Neuron (in vitro differentiated cells): Measurements from ENCODE around the gene SNRPN.
"Not testable (repeated sequence)": the region's sequence is repeated elsewhere in the genome, so short reads cannot be mapped to it uniquely, and the experiment has no call there.

Experiments used
- H2AFZ ChIP-seq: one replicate; pipeline ENCODE4 v1.6.1; 2013; ENCODE audit warnings: low read depth, mild to moderate bottlenecking, inconsistent platforms, low read length, moderate library complexity
- H3K27me3 ChIP-seq: one replicate; pipeline ENCODE4 v1.6.1; 2013; ENCODE audit warnings: low read length; ENCODE audit not compliant: insufficient read depth
- H3K36me3 ChIP-seq: one replicate; pipeline ENCODE4 v1.6.1; 2013; ENCODE audit warnings: low read length; ENCODE audit not compliant: insufficient read depth
- H3K4me1 ChIP-seq: one replicate; pipeline ENCODE4 v1.6.1; 2013; ENCODE audit warnings: low read length; ENCODE audit not compliant: insufficient read depth
- H3K4me3 ChIP-seq: 2 replicates; pipeline ENCODE4 v1.5.1; 2013; ENCODE audit warnings: mild to moderate bottlenecking, low read length, moderate library complexity
- H3K9me3 ChIP-seq: one replicate; pipeline ENCODE4 v1.6.1; 2013; ENCODE audit warnings: low read length

SNRPN gene

GRCh38 chr15:24945711-24946110 lies 9.1 kb upstream of the SNRPN start:
- no peak overlapping the region for H3K4me3 ChIP-seq
- no peaks in the 10 kb centered on the region for H3K9me3 ChIP-seq
- H3K27me3 ChIP-seq: no peaks in the 10 kb centered on the region
- H3K36me3 ChIP-seq: peaks cover 3% of the 10 kb centered on the region
- no peak overlapping the region for H2AFZ ChIP-seq
- H3K4me1 ChIP-seq: no peaks in the 10 kb centered on the region

GRCh38 chr15:24948495-24948894 lies 6.3 kb upstream of the SNRPN start:
- no peaks in the 10 kb centered on the region for H3K9me3 ChIP-seq
- no peak overlapping the region for H2AFZ ChIP-seq
- no peaks in the 10 kb centered on the region for H3K4me1 ChIP-seq
- H3K27me3 ChIP-seq: no peaks in the 10 kb centered on the region
- no peak overlapping the region for H3K4me3 ChIP-seq
- peaks cover 3% of the 10 kb centered on the region for H3K36me3 ChIP-seq

DNA sequence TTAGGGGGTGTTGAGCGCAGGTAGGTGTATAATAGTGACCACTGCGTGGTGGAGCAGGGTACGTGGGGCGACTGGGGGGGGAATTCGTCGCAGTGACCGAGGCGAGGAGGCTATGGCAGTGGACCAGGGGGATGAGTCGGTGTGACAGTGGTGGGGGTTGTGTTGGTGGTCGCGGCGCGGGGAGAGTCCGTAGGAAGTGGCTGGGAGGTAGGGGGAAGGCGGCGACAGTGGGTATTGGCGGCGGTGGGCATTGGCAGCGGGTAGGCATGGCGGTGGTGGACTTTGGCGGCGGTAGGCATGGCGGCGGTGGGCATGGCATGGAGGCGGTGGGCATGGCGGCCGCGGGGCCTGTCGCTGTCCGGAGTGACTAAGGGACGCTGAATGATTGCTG lies 739 bp downstream of the SNRPN start:
- H3K27me3 ChIP-seq: no peaks in the 10 kb centered on the region

DNA sequence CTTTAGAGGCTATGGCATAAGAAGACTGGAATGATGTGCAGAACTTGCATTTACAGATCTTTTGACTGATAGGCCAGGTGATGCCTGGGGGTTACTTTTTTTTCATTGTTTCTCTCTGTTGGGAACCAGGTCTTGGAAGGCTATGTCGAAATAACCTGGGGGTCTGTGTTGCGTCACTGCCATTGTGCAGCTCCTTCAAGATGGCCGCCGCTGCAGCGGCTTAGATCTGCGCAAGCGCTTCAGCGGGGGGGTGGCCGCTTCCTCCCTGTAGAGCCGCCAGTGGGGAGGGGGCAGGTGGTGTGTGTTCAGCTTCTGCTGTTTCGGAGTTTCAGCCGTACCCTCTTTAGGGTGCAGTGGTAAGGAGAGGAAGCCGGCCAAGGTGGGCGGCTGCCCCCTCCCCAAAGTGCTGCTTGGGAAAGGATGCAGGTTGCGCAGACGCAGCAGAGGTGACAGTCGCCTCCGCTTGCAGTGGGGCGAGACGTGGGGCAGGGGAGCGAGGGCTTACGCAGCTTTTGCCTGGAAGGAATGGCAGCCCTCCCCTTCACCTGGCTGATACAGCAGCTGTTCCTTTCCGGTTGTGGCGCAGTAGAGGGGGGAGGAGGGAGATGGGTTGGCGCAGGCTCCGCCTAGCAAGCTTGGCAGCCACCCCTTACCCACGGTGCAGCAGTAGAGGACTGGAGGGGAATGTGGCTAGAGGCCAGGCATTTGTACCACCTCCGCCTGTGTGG lies 1.5 kb downstream of the SNRPN start:
- Histone ChIP-seq H3K4me1 (peaks cover 3% of the 10 kb centered on the region), H3K36me3 (peaks cover 7% of the 10 kb centered on the region), H2AFZ (no peak overlapping the region), H3K9me3 (peaks cover 2% of the 10 kb centered on the region), H3K27me3 (no peaks in the 10 kb centered on the region), H3K4me3 (peak overlapping the region; percentile 89)

More for the DNA sequence above, 739 bp downstream of the SNRPN start:
- H2AFZ ChIP-seq: no peak overlapping the region
- H3K4me3 ChIP-seq: peak overlapping the region; percentile 89
- peaks cover 6% of the 10 kb centered on the region for H3K36me3 ChIP-seq
- H3K4me1 ChIP-seq: peaks cover 3% of the 10 kb centered on the region
- peaks cover 2% of the 10 kb centered on the region for H3K9me3 ChIP-seq

DNA sequence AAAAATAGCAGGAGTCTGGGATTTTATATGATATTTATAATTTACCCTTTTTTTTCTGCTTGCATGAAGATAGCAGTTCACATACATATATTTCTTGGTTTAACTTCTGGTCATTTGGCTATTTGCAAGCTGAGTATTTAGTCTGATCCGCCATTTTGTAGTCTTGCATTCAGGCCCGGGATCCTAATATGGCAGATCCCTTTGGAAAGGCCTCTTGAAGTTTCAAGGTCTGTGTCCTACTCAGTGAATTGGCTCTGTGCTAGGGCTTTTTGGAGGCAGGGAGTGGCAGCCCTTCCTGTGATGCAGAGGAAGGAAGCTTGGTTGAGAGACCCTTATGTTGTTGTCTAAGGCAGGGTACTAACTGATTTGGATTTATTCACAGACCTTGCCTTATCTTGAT lies 2.9 kb downstream of the SNRPN start:
- peaks cover 2% of the 10 kb centered on the region for H3K9me3 ChIP-seq
- H3K27me3 ChIP-seq: no peaks in the 10 kb centered on the region
- peaks cover 11% of the 10 kb centered on the region for H3K36me3 ChIP-seq
- no peak overlapping the region for H2AFZ ChIP-seq
- H3K4me3 ChIP-seq: peak overlapping the region; percentile 89
- peaks cover 3% of the 10 kb centered on the region for H3K4me1 ChIP-seq

GRCh38 chr15:24961967-24962366 lies 7.2 kb downstream of the SNRPN start:
- H3K4me3 ChIP-seq: no peak overlapping the region
- no peaks in the 10 kb centered on the region for H3K4me1 ChIP-seq
- no peak overlapping the region for H2AFZ ChIP-seq
- H3K36me3 ChIP-seq: peaks cover 34% of the 10 kb centered on the region
- H3K9me3 ChIP-seq: peaks cover 8% of the 10 kb centered on the region
- no peaks in the 10 kb centered on the region for H3K27me3 ChIP-seq

DNA sequence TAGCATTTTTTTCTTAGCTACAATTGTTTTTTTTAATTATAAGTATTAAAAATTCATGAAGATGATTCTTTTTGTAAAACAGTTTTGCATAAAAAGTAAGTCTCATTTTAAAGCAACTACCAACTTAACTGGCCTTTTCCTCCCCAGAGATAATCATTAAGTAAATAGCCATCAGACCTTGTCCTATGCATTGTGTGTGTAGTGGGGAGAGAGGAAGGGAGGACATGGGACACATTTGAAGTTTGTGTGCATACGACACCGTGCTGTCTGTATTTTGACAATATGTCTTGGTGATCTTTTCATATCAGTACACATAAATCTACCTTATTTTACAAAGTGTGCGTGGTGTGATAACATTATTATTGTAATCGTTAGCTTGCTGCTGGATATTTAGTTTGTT lies 8.1 kb downstream of the SNRPN start:
- Histone ChIP-seq H3K36me3 (peaks cover 39% of the 10 kb centered on the region), H3K4me1 (no peaks in the 10 kb centered on the region), H2AFZ (no peak overlapping the region), H3K27me3 (no peaks in the 10 kb centered on the region), H3K4me3 (no peak overlapping the region), H3K9me3 (peaks cover 8% of the 10 kb centered on the region)

DNA sequence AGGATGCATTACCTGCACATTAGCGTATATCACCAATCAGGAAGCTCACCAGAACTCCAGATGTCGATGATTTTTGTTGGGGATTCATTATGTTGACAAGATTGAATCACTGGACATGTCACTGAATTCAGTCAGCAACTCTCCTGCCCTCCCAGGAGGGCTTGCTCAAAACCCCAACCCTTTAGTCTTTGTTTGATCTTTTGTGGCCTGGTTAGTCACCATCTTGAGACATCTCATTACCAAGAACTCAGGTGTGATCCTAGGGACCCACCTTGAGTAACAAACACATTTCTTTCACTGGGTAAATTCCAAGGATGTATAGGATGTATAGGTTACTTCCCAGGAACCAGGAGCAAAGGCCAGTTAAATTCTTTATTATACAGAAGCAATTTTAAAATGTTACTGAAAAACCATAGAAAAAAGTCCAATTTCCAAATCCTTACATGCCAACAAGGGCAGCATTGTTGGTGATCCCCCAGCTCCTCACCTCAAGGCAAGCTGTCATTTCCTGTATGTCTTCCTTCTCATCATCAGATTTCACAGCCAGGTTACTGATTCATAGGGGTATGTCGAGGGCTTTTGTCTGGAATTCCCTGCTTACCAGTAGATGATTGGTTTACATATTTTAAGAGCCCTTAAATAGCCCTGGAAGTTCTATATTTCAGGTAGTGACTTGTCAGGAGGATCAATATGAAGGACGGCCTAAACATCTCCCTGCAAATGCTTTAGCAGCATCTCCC lies 11.7 kb downstream of the SNRPN start:
- peaks cover 6% of the 10 kb centered on the region for H3K9me3 ChIP-seq
- no peak overlapping the region for H3K4me3 ChIP-seq
- peaks cover 46% of the 10 kb centered on the region for H3K36me3 ChIP-seq
- H3K4me1 ChIP-seq: no peaks in the 10 kb centered on the region
- no peak overlapping the region for H2AFZ ChIP-seq
- H3K27me3 ChIP-seq: no peaks in the 10 kb centered on the region

DNA sequence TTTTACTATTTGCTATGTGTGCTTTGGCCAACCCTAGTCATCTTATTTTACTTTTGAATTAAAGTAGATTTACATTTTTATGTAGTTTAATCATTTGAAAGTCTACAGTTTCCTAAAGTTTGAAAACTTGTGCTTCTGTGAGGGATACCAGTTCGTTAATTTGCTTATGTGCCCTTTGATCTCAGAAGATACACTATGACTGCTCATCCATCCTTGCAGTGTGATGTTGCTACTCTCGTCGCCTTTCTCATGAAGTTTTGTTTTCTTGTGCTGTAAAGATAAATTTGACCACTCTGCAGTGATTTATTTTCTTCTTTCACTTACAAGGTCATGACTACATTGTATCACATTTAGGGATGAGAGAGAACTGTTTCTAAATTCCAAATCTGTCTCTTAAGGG lies 16.3 kb downstream of the SNRPN start:
- Histone ChIP-seq H2AFZ (no peak overlapping the region), H3K36me3 (peaks cover 54% of the 10 kb centered on the region), H3K4me3 (no peak overlapping the region), H3K27me3 (no peaks in the 10 kb centered on the region), H3K4me1 (no peaks in the 10 kb centered on the region), H3K9me3 (peaks cover 4% of the 10 kb centered on the region)

DNA sequence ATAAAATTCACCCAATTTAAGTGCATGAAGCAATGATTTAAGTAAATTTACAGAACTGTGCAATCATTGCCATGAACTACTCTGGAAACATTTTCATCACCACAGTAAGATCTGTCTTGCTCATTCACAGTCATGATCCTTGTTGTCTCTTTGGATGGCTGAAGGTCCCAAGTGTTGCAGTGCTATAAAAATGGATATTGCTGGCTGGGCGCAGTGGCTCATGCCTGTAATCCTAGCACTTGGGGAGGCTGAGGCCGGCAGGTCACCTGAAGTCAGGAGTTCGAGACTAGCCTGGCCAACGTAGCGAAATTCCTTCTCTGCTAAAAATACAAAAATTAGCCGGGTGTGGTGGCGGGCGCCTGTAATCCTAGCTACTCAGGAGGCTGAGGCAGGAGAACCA lies 17.0 kb downstream of the SNRPN start:
- H3K4me3 ChIP-seq: no peak overlapping the region
- H2AFZ ChIP-seq: no peak overlapping the region
- H3K36me3 ChIP-seq: peaks cover 49% of the 10 kb centered on the region
- H3K9me3 ChIP-seq: peaks cover 2% of the 10 kb centered on the region
- H3K4me1 ChIP-seq: no peaks in the 10 kb centered on the region
- H3K27me3 ChIP-seq: no peaks in the 10 kb centered on the region

DNA sequence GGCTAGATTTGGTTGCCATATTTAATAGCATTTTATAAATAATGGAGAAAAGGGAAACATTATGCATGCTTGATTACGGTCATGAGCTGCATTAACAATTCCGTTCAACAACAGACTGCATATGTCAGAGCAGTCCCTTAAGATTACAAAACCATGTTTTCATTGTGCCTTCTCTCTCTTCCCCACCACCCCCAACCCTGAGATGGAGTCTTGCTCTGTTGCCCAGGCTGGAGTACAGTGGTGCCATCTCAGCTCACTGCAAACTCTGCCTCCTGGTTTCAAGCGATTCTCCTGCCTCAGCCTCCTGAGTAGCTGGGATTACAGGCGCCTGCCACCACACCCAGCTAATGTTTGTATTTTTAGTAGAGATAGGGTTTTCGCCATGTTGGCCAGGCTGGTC lies 17.9 kb downstream of the SNRPN start:
- not testable (repeated sequence) for H3K9me3 ChIP-seq, H3K4me3 ChIP-seq, H3K4me1 ChIP-seq, H3K27me3 ChIP-seq, H2AFZ ChIP-seq
- peaks cover 50% of the 10 kb centered on the region for H3K36me3 ChIP-seq

GRCh38 chr15:24976932-24977331 lies 22.1 kb downstream of the SNRPN start:
- H3K36me3 ChIP-seq: peaks cover 62% of the 10 kb centered on the region
- H3K4me3 ChIP-seq: no peak overlapping the region
- no peaks in the 10 kb centered on the region for H3K9me3 ChIP-seq
- no peaks in the 10 kb centered on the region for H3K4me1 ChIP-seq
- H2AFZ ChIP-seq: no peak overlapping the region
- H3K27me3 ChIP-seq: no peaks in the 10 kb centered on the region

- no peaks in the 10 kb centered on the region for H3K27me3 ChIP-seq
- H3K9me3 ChIP-seq: peaks cover 2% of the 10 kb centered on the region
- H2AFZ ChIP-seq: no peak overlapping the region
- no peaks in the 10 kb centered on the region for H3K4me1 ChIP-seq
- no peak overlapping the region for H3K4me3 ChIP-seq
- H3K36me3 ChIP-seq: peaks cover 68% of the 10 kb centered on the region
These were observed 22.9 kb downstream of the SNRPN start for GRCh38 chr15:24977686-24978085.
